ENCODE data around the gene S100A12.
A peak's percentile ranks its signal among the peaks of the same experiment; 100 is the strongest.

S100A12 gene

DNA sequence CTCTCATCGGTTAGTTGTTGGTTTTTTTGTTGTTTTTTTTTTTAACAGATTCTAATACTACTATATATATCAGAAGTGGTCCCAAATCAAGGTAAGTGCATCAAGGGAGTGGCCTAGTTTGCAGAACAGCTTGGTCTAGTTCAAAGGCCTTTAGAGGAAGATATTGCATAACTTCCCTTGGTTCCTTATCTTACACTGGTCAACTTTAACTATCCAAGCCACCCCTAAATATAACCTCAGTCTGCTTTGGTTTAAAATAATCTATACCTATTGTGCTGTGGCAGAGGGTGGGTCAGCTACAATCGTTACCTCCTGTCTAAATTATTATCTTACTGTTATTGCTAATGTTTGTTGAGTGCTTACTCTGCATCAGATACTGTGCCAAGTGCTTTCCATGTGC lies 6.9 kb downstream of the S100A12 start:
- DNase-seq (ENCODE audit: low spot score) = no peak

GRCh38 chr1:153367090-153367489 lies 8.3 kb downstream of the S100A12 start:
- no peak for DNase-seq (ENCODE audit: low spot score)

DNA sequence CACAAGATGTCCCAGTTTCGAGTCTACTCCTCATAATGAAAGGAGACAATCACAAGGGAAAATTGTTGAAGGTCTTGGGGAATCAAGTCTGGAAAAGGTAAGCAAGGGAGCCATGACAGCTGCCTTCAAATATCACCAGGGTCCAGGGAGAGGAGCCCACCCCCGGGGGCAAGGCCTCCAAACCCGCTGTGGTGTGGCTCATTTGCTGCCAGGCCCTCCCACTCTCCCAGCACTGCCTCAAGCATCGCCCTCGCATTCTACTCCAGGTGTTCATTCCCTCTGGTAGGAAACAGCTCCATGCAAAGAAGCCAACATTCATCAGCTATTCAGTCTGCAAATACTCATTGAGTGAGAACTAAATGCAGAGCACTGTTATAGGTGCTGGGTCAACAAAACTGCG lies 9.2 kb downstream of the S100A12 start:
- DNase-seq (ENCODE audit: low spot score) = no peak

DNA sequence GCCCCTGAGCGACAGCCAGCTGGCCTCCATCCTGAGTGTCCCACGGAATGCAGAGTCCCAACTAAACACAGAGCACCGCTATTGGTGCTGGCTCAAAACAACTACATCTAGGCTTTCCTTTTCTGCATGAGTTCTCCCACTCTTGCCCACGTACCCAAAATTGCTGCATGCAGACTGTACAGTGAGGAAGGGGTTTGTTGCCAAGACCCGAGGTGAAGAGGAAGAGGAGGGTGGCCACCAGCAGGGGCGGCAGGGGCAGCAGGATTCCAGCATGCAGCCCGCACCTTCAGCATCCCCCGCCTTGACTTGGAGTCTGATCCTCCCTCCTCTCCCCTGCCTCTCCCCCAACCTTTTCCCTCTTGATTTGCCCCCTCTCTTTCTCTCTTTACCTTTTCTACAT lies 9.7 kb downstream of the S100A12 start:
- no peak for DNase-seq (ENCODE audit: low spot score)

DNA sequence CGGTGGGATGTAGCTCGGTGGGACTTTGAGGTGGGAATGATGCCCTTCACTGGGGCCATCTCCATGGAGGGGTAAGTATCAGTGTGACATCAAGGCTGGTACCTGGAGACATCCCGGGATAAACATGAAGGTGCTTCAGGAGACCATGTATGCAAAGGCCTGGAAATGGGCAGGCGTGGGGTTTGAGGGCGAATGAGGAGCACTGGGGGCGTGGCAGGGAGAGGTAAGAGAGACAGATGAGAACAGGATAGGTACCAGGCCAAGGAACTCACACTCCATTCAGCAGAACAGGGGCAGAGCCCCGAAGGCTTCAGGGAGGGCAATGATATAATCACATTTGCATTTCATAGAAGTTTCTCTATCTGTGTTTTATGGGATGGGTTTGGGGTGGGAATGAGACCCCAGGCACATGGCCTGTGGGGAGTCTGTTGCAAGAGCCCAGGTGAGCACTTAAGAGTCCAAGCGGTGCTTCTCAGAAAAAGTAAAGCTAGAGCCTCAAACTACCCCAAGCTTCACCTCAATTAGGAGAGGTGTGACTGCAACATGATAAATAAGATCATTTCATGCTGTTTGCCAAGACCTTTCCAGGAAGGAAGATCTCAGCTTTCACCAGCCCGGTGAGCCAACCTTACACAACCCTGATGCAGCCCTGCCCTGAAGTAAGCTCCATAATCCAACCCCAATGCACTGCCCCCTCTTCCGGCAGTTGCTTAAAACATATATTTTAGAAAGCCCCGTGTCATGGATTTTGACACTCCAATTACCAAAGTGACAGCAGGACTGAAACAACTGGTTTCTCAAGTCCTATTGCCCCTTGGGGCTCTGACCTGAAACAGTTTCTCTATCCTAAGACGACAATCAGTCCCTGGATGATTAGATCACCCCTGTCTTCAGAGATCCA lies 10.4 kb downstream of the S100A12 start:
- no peak for DNase-seq (ENCODE audit: low spot score)

DNA sequence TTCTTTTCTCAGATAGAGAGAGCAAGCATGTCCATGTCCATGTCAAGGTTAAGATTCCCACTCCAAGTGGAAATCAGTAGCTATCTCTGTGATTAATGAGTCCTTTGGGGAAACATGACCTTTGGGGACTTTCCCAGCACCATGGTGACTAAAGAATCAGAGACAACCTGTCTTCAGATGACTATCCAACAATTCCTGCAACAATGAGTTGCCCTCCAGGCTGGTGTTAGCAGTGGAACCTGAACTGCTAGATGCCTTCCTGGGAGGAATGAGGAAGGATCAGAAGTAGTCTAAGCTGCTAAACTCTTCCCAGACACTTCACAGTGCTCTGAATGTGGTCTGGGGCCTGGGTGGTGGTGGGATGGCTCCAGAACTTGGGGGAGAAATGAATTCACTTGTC lies 11.3 kb downstream of the S100A12 start:
- no peak for DNase-seq (ENCODE audit: low spot score)

GRCh38 chr1:153363641-153364040 lies 11.8 kb downstream of the S100A12 start:
- DNase-seq (ENCODE audit: low spot score) = no peak

DNA sequence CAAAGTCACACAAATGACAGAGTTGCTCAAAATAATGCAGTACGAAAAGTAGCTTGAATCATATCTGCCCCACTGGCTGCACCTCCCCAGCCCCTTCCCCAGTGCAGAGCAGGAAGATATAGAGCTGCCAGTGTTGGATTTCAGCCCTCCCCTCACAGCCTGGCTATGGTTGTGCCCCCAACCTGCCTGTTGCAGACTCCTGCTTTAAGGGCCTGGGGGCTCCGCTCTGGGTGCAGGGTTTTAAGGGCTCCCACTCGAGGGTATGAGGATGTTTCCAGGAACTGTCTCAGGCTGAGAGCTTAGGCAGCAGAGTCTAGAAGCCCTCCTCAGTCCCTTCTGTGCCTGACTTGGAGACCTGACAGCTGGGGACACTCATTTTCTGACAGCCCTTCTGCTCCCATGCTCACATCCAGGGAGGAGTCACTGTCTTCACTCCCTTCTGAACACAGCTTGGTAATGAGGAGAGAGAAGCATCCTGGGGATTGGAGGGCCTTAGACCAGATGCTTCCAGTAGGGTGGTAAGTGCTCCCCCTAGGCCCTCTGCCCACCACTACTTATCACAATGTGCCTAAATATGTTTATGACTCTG lies 13.1 kb downstream of the S100A12 start:
- DNase-seq (ENCODE audit: low spot score) = no peak

- DNase-seq (ENCODE audit: low spot score) = no peak
These were observed 13.8 kb downstream of the S100A12 start for GRCh38 chr1:153361480-153362109.

DNA sequence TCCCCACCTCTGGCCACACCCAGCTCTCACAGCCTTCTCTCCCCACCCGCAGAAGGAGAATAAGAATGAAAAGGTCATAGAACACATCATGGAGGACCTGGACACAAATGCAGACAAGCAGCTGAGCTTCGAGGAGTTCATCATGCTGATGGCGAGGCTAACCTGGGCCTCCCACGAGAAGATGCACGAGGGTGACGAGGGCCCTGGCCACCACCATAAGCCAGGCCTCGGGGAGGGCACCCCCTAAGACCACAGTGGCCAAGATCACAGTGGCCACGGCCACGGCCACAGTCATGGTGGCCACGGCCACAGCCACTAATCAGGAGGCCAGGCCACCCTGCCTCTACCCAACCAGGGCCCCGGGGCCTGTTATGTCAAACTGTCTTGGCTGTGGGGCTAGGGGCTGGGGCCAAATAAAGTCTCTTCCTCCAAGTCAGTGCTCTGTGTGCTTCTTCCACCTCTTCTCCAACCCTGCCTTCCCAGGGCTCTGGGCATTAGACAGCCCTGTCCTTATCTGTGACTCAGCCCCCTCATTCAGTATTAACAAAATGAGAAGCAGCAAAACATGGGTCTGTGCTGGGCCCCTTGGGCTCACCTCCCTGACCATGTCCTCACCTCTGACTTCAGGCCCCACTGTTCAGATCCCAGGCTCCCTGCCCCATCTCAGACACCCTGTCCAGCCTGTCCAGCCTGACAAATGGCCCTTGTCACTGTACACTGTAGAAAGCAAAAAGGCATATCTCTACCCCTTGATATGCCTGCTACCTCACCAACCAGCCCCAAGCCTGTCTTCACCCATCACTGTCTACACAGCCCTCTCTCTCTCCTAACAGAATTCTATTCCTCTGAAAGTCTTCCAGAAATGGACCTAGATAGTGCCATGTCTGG lies 14.6 kb downstream of the S100A12 start:
- no peak for DNase-seq (ENCODE audit: low spot score)

GRCh38 chr1:153360190-153360589 lies 15.2 kb downstream of the S100A12 start:
- DNase-seq (ENCODE audit: low spot score) = no peak

DNA sequence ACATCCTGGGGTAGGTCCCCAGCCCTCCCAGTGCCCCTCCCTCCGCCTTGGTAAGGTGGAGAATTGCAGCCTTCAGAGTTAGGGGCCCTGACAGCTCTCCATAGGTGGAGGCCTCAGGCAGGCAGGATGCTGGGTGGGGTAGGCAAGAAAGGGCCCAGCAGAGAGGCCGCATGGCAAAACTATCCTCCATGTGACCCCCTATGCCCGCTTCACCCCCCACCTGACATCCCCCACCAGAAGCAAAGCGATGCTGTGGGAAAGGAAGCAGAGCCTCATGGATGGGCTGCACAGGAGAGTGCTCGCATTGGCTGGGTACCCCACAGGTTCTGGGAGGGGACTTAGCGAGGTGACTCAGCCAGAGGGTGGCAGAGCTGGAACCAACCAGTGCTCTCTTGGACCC lies 16.2 kb downstream of the S100A12 start:
- no peak for DNase-seq (ENCODE audit: low spot score)

DNA sequence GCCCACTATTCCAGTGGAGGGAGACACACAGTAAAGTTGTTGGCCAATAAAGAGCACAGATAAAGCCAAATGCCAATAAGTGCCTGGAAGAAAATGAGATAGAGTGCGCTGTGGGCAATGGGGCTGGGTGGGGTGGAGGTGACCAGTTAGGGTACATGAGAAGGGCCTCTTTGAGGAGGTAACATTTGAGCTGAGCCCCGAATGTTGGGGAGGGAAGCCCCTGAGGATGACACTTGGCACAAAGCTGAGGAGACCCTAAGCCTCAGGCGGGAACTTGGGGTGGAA lies 16.8 kb downstream of the S100A12 start:
- DNase-seq (ENCODE audit: low spot score) = no peak

DNA sequence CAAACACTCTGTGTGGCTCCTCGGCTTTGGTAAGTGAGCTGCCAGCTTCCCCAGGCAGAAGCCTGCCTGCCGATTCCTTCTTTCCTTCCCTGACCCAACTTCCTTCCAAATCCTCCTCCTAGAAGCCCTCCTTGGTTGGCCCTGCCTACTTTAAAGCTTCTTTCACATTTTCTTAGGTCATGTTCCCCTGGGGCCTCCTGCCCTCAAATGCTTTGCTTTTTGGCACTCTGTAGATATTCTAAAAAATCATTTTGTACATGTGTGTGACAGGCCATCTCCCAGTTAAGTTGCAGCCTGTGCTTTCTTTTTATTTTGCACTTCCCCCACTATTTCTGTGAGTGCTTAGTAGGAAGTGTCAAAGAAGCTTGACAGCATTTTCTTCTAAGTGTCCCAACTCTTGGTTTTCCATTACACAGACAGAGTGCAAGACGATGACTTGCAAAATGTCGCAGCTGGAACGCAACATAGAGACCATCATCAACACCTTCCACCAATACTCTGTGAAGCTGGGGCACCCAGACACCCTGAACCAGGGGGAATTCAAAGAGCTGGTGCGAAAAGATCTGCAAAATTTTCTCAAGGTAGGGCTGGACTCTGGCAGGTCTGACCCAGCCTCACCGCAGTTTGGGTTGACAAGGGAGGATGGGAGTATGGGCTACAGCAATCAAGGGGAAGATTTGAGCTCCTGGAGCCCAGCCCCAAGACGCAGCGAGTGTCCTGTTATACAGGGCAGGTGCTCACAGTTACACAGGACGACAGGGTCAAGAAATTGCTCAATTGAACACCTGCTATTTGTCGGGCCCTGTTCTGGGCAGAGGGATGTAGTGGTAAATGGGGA lies 17.3 kb downstream of the S100A12 start, which contains the start of gene S100A9:
Gene S100A9, plus strand, starts transcription at position 2 of the 838 bp plus-strand sequence. Its CDS starts 430 bp downstream, at position 432.
- no peak for DNase-seq (ENCODE audit: low spot score)

- DNase-seq (ENCODE audit: low spot score) = no peak
These were observed 18.2 kb downstream of the S100A12 start for GRCh38 chr1:153357076-153357852.

- no peak for DNase-seq (ENCODE audit: low spot score)
These were observed 18.9 kb downstream of the S100A12 start for GRCh38 chr1:153356392-153357075.

- peak; percentile 32 for DNase-seq (ENCODE audit: low spot score)
These were observed 19.9 kb downstream of the S100A12 start for GRCh38 chr1:153355445-153356071.

GRCh38 chr1:153354515-153355193 lies 20.8 kb downstream of the S100A12 start:
- no peak for DNase-seq (ENCODE audit: low spot score)

Measured in SK-N-DZ (cell line).